NCI-H748 (cell line): ENCODE data around the gene POLE4.

Experiments
- DNase-seq: peaks from one replicate; lab custom pipeline; 2025; ENCODE audit not compliant: unreplicated experiment; lab: John Stamatoyannopoulos, UW

POLE4 gene

DNA sequence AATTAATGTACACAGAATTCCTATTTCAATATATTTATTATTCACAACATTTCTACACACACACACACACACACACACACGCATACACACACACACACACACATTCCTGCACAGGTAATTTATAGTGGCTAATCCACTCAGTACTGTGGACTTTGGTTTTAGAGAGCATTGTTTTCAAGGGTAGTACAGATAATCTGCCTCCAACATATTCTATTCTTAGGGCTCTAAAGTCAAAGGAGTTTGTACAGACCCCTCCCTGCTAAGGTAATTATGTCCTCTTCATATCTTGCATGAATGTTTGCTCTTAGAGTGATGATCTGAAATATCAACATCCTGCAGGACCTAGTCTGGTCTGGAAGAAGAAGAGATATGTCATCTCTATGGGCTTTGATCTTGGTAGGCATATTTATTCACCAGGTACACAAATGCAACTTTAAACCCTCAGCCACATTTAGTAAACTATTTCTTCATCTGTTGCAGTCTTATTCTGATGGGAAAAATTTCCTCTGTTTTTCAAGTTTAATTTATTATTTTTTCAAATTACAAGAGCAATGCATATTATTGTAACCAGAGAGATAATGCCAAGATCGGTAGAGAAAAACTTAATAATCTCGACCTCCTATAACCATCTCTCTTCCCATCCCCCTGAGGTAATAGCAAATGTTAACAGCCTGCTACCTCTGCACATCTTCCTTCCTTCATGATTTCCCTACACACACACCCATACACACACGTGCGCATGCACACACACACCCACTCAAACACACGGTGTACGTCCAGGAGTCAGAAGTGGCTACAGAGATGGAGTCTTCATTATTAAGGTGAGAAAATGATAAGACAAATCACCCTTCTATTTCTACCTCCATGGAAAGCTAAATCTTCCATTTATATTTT, 18.3 kb upstream of the POLE4 start:
- no peak for DNase-seq

- DNase-seq, result no peak
These were observed 17.2 kb upstream of the POLE4 start for GRCh38 chr2:74941284-74941683.

DNA sequence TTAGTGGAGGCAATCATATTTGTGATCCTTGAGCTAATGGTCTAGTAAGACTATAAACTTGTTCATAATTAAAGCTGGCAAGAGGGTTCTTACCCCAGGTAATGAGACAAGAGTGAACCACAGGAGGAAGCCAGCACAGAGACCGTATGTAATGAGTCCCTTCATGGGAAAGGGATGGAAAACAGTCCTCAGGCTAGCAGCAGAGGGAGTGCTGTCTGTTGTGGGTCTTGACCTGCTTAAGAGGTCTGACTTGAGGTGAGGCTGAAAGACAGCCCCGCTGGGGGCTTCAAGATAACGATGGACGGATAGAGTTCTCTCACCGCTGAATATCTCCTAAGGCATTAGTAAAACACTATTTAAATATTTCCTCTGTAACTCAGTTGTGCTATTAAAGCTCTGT, 16.2 kb upstream of the POLE4 start:
- DNase-seq, result no peak

DNA sequence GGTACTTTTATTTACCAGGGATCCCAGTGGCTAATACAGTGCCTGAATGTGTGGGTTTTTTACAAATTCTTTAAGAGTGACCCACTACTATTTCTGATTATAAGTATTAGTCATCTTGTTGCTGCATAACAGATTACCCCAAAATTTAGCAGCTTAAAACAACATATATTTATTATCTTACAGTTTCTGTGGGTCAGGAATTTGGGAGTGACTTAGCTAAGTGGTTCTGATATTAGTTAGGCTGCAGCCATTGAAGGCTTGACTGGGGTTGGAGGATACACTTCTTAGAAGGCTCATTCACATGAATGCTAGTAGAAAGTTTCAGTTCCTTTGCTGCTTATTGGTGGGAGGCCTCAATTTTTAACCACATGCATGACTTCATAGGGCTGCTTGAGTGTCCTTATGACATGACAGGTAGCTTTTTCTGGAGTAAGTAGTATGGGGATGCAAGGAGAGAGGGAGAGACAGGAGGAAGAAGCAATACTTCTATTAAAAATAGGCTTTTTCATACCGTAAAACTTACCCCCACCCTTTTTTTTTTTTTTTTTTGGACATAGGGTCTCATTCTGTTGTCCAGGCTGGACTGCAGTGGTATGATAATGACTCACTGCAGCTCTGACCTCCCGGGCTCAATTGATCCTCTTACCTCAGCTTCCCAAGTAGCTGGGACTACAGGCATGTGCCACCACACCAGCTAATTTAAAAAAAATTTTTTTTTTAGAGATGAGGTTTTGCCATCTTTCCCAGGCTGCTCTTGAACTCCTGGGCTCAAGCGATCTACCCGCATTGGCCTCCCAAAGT, 13.3 kb upstream of the POLE4 start:
- DNase-seq, result no peak

DNA sequence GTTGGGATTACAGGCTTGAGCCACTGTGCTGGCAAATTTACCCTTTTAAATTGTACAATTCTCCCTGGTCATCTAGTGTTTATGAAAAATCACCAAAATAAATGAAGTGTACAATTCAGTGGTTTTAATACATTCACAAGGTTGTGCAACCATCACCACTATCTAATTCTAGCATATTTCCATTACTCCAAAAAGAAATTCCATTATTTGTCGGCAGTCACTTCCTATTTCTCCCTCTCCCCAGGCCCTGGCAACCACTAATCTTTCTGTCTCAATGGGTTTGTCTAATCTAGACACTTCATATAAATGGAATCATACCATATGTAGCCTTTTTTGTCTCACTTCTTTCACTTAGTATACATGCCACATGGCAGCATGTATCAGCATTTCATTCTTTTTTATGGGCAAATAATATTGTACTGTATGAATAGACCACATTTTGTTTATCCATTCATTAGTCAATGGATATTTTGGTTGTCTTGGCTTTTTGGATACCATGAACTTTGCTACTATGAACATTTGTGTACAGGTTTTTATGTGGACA, 12.6 kb upstream of the POLE4 start:
- no peak for DNase-seq

GRCh38 chr2:74947703-74948102, 10.7 kb upstream of the POLE4 start:
- DNase-seq, result no peak

- no peak for DNase-seq
These were observed 9.7 kb upstream of the POLE4 start for GRCh38 chr2:74948779-74949178.

DNA sequence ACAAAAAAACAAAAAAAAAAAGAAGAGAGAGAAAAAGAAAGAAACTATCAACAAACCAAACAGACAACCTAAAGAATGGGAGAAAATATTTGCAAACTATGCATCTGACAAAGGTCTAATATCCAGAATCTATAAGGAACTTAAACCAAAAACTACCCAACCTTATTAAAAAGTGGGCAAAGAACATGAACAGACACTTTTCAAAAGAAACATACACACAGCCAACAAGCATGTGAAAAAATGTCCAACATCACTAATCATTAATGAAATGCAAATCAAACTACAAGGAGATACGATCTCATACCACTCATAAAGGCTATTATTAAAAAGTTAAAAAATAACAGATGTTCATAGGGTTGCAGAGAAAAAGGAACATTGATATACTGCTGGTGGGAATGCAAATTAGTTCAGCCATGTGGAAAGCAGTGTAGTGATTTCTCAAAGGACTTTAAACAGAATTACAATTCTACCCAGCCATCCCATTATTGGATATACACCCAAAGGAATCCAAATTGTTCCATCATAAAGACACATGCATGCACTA, 7.2 kb upstream of the POLE4 start:
- no peak for DNase-seq

GRCh38 chr2:74952575-74952974, 5.9 kb upstream of the POLE4 start:
- no peak for DNase-seq

DNA sequence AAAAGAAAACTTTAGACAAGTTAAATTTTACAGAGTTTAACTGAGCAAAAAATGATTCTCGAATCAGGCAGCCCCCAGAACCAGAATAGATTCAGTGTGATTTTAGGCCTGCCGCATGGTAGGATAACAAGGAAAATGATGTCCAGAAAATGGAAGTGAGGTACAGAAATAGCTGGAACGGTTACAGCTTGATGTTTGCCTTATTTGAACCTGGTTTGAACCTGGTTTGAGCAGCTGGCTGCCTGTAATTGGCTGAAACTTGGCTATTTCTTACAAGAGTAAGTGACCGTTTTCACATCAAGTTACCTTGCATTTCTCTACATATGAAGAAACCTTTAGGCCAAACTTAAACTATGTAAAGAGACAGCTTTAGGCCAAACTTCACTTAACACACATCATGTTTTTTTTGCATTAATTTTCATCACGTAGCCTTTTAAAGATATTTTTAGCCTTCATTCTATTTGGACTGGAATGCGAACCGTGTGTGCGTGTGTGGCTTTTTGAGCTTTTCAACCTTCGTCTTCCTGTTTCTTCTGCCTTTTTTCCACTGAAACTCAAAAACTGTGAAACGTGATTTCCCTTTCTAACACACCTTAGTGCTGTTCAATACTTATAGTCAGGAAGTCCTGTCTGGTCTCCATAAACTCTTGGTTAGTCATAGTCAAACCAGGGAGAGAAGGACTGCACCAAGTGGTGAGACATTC, 4.5 kb upstream of the POLE4 start:
- no peak for DNase-seq

- DNase-seq, result no peak
These were observed 4.0 kb upstream of the POLE4 start for GRCh38 chr2:74954500-74954874.

GRCh38 chr2:74957886-74958273, 563 bp upstream of the POLE4 start:
- DNase-seq, result no peak

DNA sequence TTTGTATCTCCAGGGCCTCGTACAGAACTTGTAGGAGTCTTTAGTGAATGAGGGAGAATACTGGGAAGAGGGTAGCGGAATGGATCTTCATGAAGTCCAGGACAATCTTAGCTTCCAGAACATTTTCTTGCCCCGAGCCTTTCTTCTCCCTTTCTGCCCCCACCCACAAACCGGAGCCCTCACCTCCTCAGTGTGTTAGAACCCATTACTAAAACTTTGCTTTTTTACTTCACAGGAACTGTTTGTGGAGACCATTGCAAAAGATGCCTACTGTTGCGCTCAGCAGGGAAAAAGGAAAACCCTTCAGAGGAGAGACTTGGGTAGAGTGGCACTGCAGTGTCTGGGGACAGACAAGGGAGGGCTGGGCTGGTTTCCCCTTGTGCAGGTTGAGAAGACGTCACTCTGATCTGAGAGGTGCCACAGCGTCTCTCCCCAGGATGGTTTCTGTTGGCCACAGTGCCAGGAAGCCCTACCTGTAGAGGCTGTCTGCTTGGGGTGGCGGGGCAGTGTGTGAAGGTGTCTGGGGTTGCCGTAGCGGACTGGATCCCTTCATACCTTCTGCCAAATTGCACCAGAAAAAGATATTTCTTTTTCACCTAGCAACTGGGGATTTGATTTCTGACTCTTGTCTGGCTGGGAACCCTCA, 786 bp downstream of the POLE4 start:
- DNase-seq, result peak; percentile 56

DNA sequence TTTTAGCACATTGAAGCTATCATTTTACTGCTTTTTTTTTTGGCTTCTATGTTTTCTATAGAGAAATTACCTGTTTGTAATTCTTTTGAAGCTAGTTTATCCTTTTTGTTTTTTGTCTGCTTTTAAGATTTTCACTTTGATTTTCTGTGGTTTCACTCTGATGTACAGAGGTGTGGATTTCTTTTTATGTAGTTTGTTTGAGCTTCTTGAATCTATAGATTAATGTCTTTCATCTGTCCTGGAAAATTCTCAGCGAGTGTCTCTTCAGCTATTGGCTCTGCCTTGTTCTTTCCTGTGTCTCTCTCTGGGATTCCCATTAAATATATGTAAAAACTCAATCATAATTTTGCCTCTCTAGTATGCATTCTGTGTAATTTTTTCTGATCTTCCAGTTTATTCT, 8.4 kb downstream of the POLE4 start:
- DNase-seq, result no peak

GRCh38 chr2:74975016-74975415, 16.6 kb downstream of the POLE4 start:
- peak; percentile 63 for DNase-seq

DNA sequence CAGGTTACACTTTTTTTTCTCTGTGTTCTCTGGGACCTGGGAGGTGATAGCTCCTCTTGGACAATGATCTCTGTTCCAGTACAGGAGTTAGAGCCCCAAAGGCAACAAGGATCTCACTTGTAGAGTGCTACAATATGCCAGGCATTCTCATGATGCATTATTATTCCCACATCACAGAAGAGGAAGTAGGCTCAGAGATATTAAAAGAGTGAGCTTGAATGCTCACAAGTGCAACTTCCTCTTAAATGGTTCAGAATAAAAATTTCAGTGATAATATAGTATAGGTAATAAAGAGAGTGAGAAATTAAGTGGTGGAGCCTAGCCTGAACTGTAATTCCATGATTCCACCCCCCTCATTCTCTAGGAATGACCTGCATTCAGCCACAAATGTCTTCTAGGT, 21.4 kb downstream of the POLE4 start:
- no peak for DNase-seq

- no peak for DNase-seq
These were observed 24.1 kb downstream of the POLE4 start for GRCh38 chr2:74982577-74982976.

DNA sequence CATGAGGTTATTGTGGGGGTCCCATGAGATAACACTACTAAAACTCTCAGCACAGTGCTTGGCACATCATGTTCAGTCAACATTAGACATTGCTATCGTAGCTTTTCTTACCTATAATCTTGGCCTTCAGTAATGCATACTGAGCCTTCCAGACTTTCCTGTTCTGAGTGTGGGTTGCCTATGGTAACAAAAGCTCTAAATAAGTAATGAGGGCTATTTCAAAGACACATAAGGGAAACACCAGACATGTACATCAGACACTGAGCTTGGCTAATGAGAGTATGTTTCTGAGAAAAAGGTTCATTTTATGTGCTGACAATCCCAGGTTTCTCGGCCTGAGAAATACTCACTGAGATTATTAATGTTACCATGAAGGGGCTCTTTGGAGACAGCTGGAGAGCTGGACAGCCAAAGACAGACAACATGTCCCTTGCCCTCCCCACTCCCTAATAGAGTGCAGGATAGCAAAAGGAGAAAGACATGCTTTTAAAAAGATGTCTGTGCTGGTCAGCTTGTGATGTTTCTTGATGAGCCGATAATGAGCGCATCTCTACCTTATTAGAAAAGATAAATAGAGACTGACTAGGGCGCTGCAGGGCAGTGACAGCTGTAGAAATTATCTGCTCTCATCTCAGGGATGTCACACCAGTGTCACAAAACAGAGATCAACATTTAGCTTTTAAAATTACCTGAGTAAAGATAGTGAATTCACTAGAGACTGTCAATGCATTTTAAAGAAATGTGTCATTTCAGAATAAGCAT, 25.4 kb downstream of the POLE4 start:
- no peak for DNase-seq

DNA sequence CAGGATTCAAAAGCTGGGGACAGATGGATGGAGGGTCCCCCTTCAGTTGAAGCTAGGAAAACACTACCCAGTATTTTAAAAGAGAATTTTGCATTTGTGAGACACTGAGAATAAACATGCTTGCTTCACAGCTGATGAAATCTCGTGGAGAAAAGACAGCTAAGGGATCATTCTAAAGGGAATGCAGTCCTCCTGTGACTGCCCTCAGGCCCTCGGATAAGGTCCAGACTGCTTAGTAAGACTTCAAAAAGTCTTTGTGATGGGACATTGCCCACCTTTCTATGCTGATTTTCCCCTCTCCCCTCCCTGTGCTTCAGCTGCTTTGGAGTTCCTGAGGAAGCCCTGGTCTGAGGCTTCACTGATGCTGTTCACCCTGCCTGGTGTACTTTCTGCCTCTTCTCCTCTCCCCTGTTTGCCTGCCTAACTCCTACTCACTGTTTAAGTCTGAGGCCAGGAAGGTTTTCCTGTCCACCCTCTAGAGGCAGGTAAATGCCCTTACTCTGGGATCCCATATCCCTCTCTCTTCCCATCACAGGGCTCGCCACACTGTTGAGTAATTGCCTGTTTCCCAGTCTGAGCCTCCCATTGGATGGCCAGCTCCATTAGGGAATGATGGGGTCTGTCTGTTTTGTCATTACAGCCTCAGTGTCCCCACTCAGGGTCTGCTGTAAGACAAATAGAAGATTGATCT, 26.6 kb downstream of the POLE4 start:
- DNase-seq, result no peak
